Loucy (cell line): ENCODE results near the gene ACD.
"Not testable (repeated sequence)": the region's sequence is repeated elsewhere in the genome, so short reads cannot be mapped to it uniquely, and the experiment has no call there.

ENCODE experiments used
- H2AFZ ChIP-seq: fragments of 200-600 bp; sonication (generic); 2 replicates; pipeline ENCODE4 v1.6.0; 2016; ENCODE audit warnings: antibody characterized with exemption, mild to moderate bottlenecking, low read length, moderate library complexity
- H3F3A ChIP-seq: fragments of 200-600 bp; 2 replicates; pipeline ENCODE4 v1.6.0; 2016; ENCODE audit warnings: antibody characterized with exemption, low read depth, mild to moderate bottlenecking
- H3K27me3 ChIP-seq: fragments of 200-600 bp; sonication (generic); 2 replicates; pipeline ENCODE4 v1.6.1; 2014; ENCODE audit warnings: low read length, mild to moderate bottlenecking; ENCODE audit not compliant: insufficient read depth, poor library complexity, severe bottlenecking
- H3K36me3 ChIP-seq: fragments of 200-600 bp; sonication (generic); 2 replicates; pipeline ENCODE4 v1.6.1; 2016; ENCODE audit warnings: low read length; ENCODE audit not compliant: insufficient read depth
- H3K4me1 ChIP-seq: fragments of 200-600 bp; sonication (generic); 2 replicates; pipeline ENCODE4 v1.5.1; 2014; ENCODE audit warnings: low read length, mild to moderate bottlenecking; ENCODE audit not compliant: insufficient read depth, poor library complexity, severe bottlenecking
- H3K4me2 ChIP-seq: fragments of 200-600 bp; sonication (generic); 2 replicates; pipeline ENCODE4 v1.6.0; 2014; ENCODE audit warnings: antibody characterized with exemption, low read length, low read depth, mild to moderate bottlenecking; ENCODE audit not compliant: poor library complexity, severe bottlenecking
- H3K4me3 ChIP-seq: fragments of 200-600 bp; sonication (generic); 2 replicates; pipeline ENCODE4 v1.5.1; 2014; ENCODE audit warnings: low read length, mild to moderate bottlenecking, mixed read lengths; ENCODE audit not compliant: poor library complexity, severe bottlenecking
- H3K79me2 ChIP-seq: fragments of 200-600 bp; sonication (generic); 2 replicates; pipeline ENCODE4 v1.6.1; 2014; ENCODE audit warnings: low read length; ENCODE audit not compliant: insufficient read depth
- H3K9ac ChIP-seq: fragments of 200-600 bp; sonication (generic); 2 replicates; pipeline ENCODE4 v1.6.0; 2014; ENCODE audit warnings: mild to moderate bottlenecking, low read depth, low read length, moderate library complexity; ENCODE audit not compliant: poor library complexity, severe bottlenecking
- H3K9me2 ChIP-seq: fragments of 200-600 bp; sonication (generic); replicated peaks from 2 replicates; pipeline ENCODE4 v1.6.1; 2016; ENCODE audit warnings: low read depth, low read length, mixed read lengths
- H3K9me3 ChIP-seq: fragments of 200-600 bp; sonication (generic); 2 replicates; pipeline ENCODE4 v1.6.1; 2014; ENCODE audit warnings: mild to moderate bottlenecking, antibody characterized with exemption, low read length, low read depth; ENCODE audit not compliant: insufficient read depth
- H4K20me1 ChIP-seq: fragments of 200-600 bp; sonication (generic); 2 replicates; pipeline ENCODE4 v1.6.0; 2014; ENCODE audit warnings: antibody characterized with exemption, low read length, mild to moderate bottlenecking; ENCODE audit not compliant: insufficient read depth, poor library complexity, severe bottlenecking
- CTCF ChIP-seq: fragments of 200-600 bp; sonication (generic); conservative IDR thresholded peaks from 2 replicates; pipeline ENCODE4 v1.5.1; 2014; ENCODE audit warnings: mild to moderate bottlenecking, antibody characterized with exemption, low read length
- EZH2phosphoT487 ChIP-seq: fragments of 200-600 bp; IDR thresholded peaks from 2 replicates; pipeline ENCODE4 v1.6.1; 2018; ENCODE audit warnings: antibody characterized with exemption, mild to moderate bottlenecking, moderate library complexity, borderline replicate concordance

Gene ACD

GRCh38 chr16:67697422-67698185, 37.5 kb upstream of the ACD start:
- peaks cover 9% of the 10 kb centered on the region; the same call in 1 of the 2 replicates for H3K36me3 ChIP-seq
- no peaks in the 10 kb centered on the region for H3K9me2 ChIP-seq
- no peaks in the 10 kb centered on the region for H3K9me3 ChIP-seq
- no peaks in the 10 kb centered on the region for H3K4me1 ChIP-seq
- H3K27me3 ChIP-seq, result no peaks in the 10 kb centered on the region
- no peaks in the 10 kb centered on the region for H3F3A ChIP-seq
- H3K79me2 ChIP-seq, result peaks cover 38% of the 10 kb centered on the region
- H2AFZ ChIP-seq, result no peak overlapping the region
- H3K4me3 ChIP-seq, result no peak overlapping the region
- no peak overlapping the region for H3K4me2 ChIP-seq
- H4K20me1 ChIP-seq, result no peaks in the 10 kb centered on the region
- no peak for TF ChIP-seq EZH2phosphoT487
- no peak for TF ChIP-seq CTCF
- no peak overlapping the region for H3K9ac ChIP-seq

- H3K79me2 ChIP-seq, result peaks cover 31% of the 10 kb centered on the region
- H3K4me2 ChIP-seq, result no peak overlapping the region
- H2AFZ ChIP-seq, result no peak overlapping the region
- no peaks in the 10 kb centered on the region for H3K27me3 ChIP-seq
- no peaks in the 10 kb centered on the region for H3K4me1 ChIP-seq
- H3F3A ChIP-seq, result no peaks in the 10 kb centered on the region
- TF ChIP-seq CTCF (no peak), EZH2phosphoT487 (no peak)
- peaks cover 13% of the 10 kb centered on the region for H3K36me3 ChIP-seq
- no peak overlapping the region for H3K9ac ChIP-seq
- H3K9me3 ChIP-seq, result no peaks in the 10 kb centered on the region
- H4K20me1 ChIP-seq, result peaks cover 4% of the 10 kb centered on the region
- no peak overlapping the region for H3K4me3 ChIP-seq
- H3K9me2 ChIP-seq, result no peaks in the 10 kb centered on the region
Measured at GRCh38 chr16:67694611-67695010, 34.6 kb upstream of the ACD start.

GRCh38 chr16:67693517-67694285, 33.6 kb upstream of the ACD start:
- H3K4me1 ChIP-seq, H3K4me2 ChIP-seq, H3K27me3 ChIP-seq, H3F3A ChIP-seq, H4K20me1 ChIP-seq, H3K9ac ChIP-seq, H3K4me3 ChIP-seq, H3K9me3 ChIP-seq, H2AFZ ChIP-seq, H3K9me2 ChIP-seq: not testable (repeated sequence)
- Histone ChIP-seq H3K79me2 (peaks cover 24% of the 10 kb centered on the region), H3K36me3 (peaks cover 13% of the 10 kb centered on the region)
